Measurements from ENCODE around the gene NUP93.
"Not testable (repeated sequence)": the region's sequence is repeated elsewhere in the genome, so short reads cannot be mapped to it uniquely, and the experiment has no call there.

Gene NUP93

GRCh38 chr16:56810954-56811353, 81.0 kb downstream of the NUP93 start:
- Histone ChIP-seq H3K27ac (ENCODE audit: low read depth, low read length) (no peak overlapping the region), H3K4me2 (ENCODE audit: low read depth, low read length, poor library complexity, severe bottlenecking) (no peak overlapping the region), H3K4me3 (ENCODE audit: insufficient read depth, low read length, poor library complexity, severe bottlenecking) (no peak overlapping the region), H3K36me3 (ENCODE audit: low read length) (no peaks in the 10 kb centered on the region; the same call in 1 of the 2 replicates), H3F3A (ENCODE audit: insufficient read depth) (no peaks in the 10 kb centered on the region), H2AFZ (ENCODE audit: low read depth, low read length, severe bottlenecking) (no peak overlapping the region), H3K9me2 (replicated peaks; ENCODE audit: insufficient read depth, low read length) (no peaks in the 10 kb centered on the region), H3K27me3 (ENCODE audit: low read length) (no peaks in the 10 kb centered on the region), H3K9ac (ENCODE audit: low read length) (no peak overlapping the region), H3K79me2 (ENCODE audit: insufficient read depth, low read length) (no peaks in the 10 kb centered on the region), H3K9me3 (ENCODE audit: insufficient read depth, low read length) (no peaks in the 10 kb centered on the region), H4K20me1 (ENCODE audit: low read depth, low read length) (no peaks in the 10 kb centered on the region)
- TF ChIP-seq CTCF (IDR thresholded peaks at IDR 0.05; ENCODE audit: insufficient read depth, low read length, poor library complexity, severe bottlenecking) (no peak), EZH2phosphoT487 (conservative IDR thresholded peaks at IDR 0.05; ENCODE audit: low read length) (no peak)

GRCh38 chr16:56811602-56812001, 81.7 kb downstream of the NUP93 start:
- H3K36me3 ChIP-seq (ENCODE audit: low read length); H2AFZ ChIP-seq (ENCODE audit: low read depth, low read length, severe bottlenecking); H3K9me3 ChIP-seq (ENCODE audit: insufficient read depth, low read length); H3K27ac ChIP-seq (ENCODE audit: low read depth, low read length); H3K27me3 ChIP-seq (ENCODE audit: low read length); H3K4me3 ChIP-seq (ENCODE audit: insufficient read depth, low read length, poor library complexity, severe bottlenecking); H4K20me1 ChIP-seq (ENCODE audit: low read depth, low read length); H3F3A ChIP-seq (ENCODE audit: insufficient read depth); H3K9ac ChIP-seq (ENCODE audit: low read length); H3K4me2 ChIP-seq (ENCODE audit: low read depth, low read length, poor library complexity, severe bottlenecking); H3K9me2 ChIP-seq (replicated peaks; ENCODE audit: insufficient read depth, low read length); H3K79me2 ChIP-seq (ENCODE audit: insufficient read depth, low read length): not testable (repeated sequence)

GRCh38 chr16:56812884-56813283, 83.0 kb downstream of the NUP93 start:
- Histone ChIP-seq H3K9ac (ENCODE audit: low read length) (no peak overlapping the region), H4K20me1 (ENCODE audit: low read depth, low read length) (no peaks in the 10 kb centered on the region), H3F3A (ENCODE audit: insufficient read depth) (no peaks in the 10 kb centered on the region), H3K79me2 (ENCODE audit: insufficient read depth, low read length) (no peaks in the 10 kb centered on the region), H2AFZ (ENCODE audit: low read depth, low read length, severe bottlenecking) (no peak overlapping the region), H3K4me3 (ENCODE audit: insufficient read depth, low read length, poor library complexity, severe bottlenecking) (no peak overlapping the region), H3K27me3 (ENCODE audit: low read length) (no peaks in the 10 kb centered on the region), H3K9me2 (replicated peaks; ENCODE audit: insufficient read depth, low read length) (no peaks in the 10 kb centered on the region), H3K36me3 (ENCODE audit: low read length) (no peaks in the 10 kb centered on the region), H3K27ac (ENCODE audit: low read depth, low read length) (no peak overlapping the region), H3K9me3 (ENCODE audit: insufficient read depth, low read length) (no peaks in the 10 kb centered on the region), H3K4me2 (ENCODE audit: low read depth, low read length, poor library complexity, severe bottlenecking) (no peak overlapping the region)
- TF ChIP-seq CTCF (IDR thresholded peaks at IDR 0.05; ENCODE audit: insufficient read depth, low read length, poor library complexity, severe bottlenecking), result no peak
- no peak for TF ChIP-seq EZH2phosphoT487 (conservative IDR thresholded peaks at IDR 0.05; ENCODE audit: low read length)

GRCh38 chr16:56814537-56815432, 84.9 kb downstream of the NUP93 start:
- no peaks in the 10 kb centered on the region for H3K79me2 ChIP-seq (ENCODE audit: insufficient read depth, low read length)
- TF ChIP-seq CTCF (IDR thresholded peaks at IDR 0.05; ENCODE audit: insufficient read depth, low read length, poor library complexity, severe bottlenecking), result no peak
- no peak for TF ChIP-seq EZH2phosphoT487 (conservative IDR thresholded peaks at IDR 0.05; ENCODE audit: low read length)

More at GRCh38 chr16:56814537-56815432, 84.9 kb downstream of the NUP93 start:
- Histone ChIP-seq H2AFZ (ENCODE audit: low read depth, low read length, severe bottlenecking) (no peak overlapping the region), H3K36me3 (ENCODE audit: low read length) (no peaks in the 10 kb centered on the region), H3K4me2 (ENCODE audit: low read depth, low read length, poor library complexity, severe bottlenecking) (no peak overlapping the region), H3K27ac (ENCODE audit: low read depth, low read length) (no peak overlapping the region), H4K20me1 (ENCODE audit: low read depth, low read length) (no peaks in the 10 kb centered on the region), H3K9ac (ENCODE audit: low read length) (no peak overlapping the region), H3K4me3 (ENCODE audit: insufficient read depth, low read length, poor library complexity, severe bottlenecking) (no peak overlapping the region), H3K27me3 (ENCODE audit: low read length) (no peaks in the 10 kb centered on the region), H3F3A (ENCODE audit: insufficient read depth) (no peaks in the 10 kb centered on the region), H3K9me2 (replicated peaks; ENCODE audit: insufficient read depth, low read length) (no peaks in the 10 kb centered on the region), H3K9me3 (ENCODE audit: insufficient read depth, low read length) (no peaks in the 10 kb centered on the region)

All from SU-DHL-6 (cell line).